GM12891 (cell line): ENCODE results near the gene AATF.

Experiments used
- POLR2A ChIP-seq: IDR thresholded peaks from 2 replicates; pipeline ENCODE4 v1.6.1; 2011; ENCODE audit warnings: low read depth, low read length, control low read depth
- POLR2AphosphoS5 ChIP-seq: IDR thresholded peaks from 2 replicates; pipeline ENCODE4 v1.6.1; 2011; ENCODE audit warnings: low read depth, low read length, control low read depth

DNA sequence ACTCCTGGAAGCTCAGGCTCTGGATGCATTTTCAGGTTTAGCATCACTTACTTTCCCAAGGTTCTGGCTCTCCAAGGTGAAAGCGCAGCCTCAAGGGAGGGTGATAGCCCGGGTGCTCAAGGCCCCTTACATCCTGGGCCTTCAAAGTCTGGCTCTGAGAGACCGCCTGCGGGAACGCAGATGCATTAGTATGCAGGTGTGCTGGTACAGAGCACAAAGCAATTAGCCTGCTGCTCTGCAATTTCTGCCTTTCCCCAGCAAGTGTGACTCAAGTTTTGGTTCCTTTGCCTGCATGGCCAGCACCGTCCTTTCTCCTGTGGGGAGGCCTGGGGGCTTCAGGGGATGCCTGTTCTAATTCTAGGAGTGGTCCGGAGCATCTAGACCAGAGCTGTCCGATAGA is 116.2 kb downstream of the AATF start:
- TF ChIP-seq POLR2A (no peak), POLR2AphosphoS5 (no peak)
